AG04449 (cell line): ENCODE data around the gene PROX1.

ENCODE experiments used
- CTCF ChIA-PET: fragments of 350-600 bp; formaldehyde crosslinking; extraction: SDS; loops from one replicate; lab custom pipeline; 2021; ENCODE audit warnings: antibody characterized with exemption; lab: Yijun Ruan, JAX
- POLR2A ChIA-PET: fragments of 400-600, 350-600 bp; formaldehyde crosslinking; extraction: SDS; loops from one replicate; lab custom pipeline; 2020; ENCODE audit warnings: antibody characterized with exemption, inconsistent platforms; lab: Yijun Ruan, JAX
- DNase-seq: peaks from one replicate; pipeline ENCODE4 v3.0.0-alpha.2; 2010; ENCODE audit warnings: low read depth, low spot score
- H3K4me3 ChIP-seq: 2 replicates; pipeline ENCODE4 v1.5.1; 2011; ENCODE audit warnings: low read depth, mild to moderate bottlenecking, control low read depth, low read length
- TF ChIP-seq, protein P1 (sequence below): IDR thresholded peaks from one replicate; pipeline ENCODE4 v1.5.1; 2011; ENCODE audit warnings: mild to moderate bottlenecking, moderate library complexity, low read length, control low read depth, inconsistent platforms; ENCODE audit not compliant: insufficient read depth; ENCODE audit errors: missing control alignments

PROX1 gene

DNA sequence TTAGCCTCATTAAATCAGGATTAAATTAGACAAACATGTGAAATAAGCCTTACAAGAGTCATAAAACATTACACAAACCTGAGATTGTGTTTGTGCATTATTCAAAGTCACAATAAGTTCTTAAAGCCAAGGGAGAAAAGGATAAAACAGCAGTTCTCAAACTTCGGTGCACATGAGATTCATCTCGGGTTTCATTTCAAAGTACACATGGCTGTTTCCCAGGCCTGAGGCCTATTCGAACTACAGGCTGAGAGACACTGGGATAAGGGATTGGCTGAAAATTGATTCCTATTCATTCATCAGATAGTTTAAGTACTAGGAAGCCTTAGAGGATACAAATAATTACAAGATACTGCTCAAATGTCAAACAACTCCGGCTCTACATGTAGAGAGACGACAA, 35.9 kb upstream of the PROX1 start:
- no peak for DNase-seq
- ChIA-PET CTCF (no interaction called here), POLR2A (no interaction called here)
- TF ChIP-seq, protein P1, sequence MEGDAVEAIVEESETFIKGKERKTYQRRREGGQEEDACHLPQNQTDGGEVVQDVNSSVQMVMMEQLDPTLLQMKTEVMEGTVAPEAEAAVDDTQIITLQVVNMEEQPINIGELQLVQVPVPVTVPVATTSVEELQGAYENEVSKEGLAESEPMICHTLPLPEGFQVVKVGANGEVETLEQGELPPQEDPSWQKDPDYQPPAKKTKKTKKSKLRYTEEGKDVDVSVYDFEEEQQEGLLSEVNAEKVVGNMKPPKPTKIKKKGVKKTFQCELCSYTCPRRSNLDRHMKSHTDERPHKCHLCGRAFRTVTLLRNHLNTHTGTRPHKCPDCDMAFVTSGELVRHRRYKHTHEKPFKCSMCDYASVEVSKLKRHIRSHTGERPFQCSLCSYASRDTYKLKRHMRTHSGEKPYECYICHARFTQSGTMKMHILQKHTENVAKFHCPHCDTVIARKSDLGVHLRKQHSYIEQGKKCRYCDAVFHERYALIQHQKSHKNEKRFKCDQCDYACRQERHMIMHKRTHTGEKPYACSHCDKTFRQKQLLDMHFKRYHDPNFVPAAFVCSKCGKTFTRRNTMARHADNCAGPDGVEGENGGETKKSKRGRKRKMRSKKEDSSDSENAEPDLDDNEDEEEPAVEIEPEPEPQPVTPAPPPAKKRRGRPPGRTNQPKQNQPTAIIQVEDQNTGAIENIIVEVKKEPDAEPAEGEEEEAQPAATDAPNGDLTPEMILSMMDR, result no peak
- H3K4me3 ChIP-seq, result no peak overlapping the region

GRCh38 chr1:213953806-213954205, 34.0 kb upstream of the PROX1 start:
- no peak overlapping the region for H3K4me3 ChIP-seq
- ChIA-PET POLR2A (no interaction called here), CTCF (no interaction called here)
- TF ChIP-seq, protein P1, result no peak
- no peak for DNase-seq

DNA sequence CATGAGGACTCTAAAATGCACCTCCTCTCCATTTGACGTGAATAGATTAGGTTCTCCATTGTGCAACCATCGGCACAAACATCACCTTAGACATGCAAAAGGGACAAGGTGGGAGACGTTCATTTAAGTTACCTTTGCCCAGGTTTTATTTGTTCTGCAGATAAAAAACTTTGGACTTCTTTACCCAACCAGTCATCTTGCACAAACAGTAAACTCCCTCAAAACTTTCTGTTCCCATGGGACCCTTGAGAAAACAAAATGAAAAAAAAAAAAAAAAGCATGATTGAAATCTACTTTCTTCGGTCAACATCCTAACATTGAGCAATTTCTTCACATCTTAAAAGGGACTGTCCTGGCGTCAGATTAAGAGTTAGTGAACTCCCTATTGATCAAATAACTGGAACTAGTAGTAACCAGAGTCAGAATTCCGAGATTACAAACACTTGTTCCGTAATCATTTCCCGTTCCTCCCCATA, 31.4 kb upstream of the PROX1 start:
- ChIA-PET CTCF (no interaction called here), POLR2A (no interaction called here)
- H3K4me3 ChIP-seq, result no peak overlapping the region
- TF ChIP-seq, protein P1, result no peak
- no peak for DNase-seq

- ChIA-PET POLR2A (no interaction called here), CTCF (no interaction called here)
- no peak overlapping the region for H3K4me3 ChIP-seq
- DNase-seq, result no peak
- TF ChIP-seq, protein P1, result no peak
These were observed 29.4 kb upstream of the PROX1 start for GRCh38 chr1:213958346-213958745.

DNA sequence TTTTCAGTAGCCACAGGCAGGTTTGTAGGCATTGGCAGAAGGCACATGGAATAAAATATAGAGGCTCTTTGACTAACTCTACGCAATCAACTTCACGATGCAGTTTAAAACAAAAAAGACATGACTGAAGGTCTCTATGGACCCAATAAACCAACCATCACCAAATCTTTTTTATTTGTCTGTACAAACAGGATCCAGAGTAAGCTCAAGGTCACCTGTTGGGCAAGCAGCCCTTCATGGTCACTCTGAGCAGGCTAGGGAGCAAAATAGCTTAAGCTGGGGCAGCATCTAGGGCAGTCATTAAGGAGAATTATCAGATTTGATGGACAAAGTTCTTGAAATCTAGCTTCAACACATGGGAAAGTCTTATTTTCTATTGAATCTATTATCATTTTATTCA, 26.8 kb upstream of the PROX1 start:
- H3K4me3 ChIP-seq, result no peak overlapping the region
- TF ChIP-seq, protein P1, result no peak
- no peak for DNase-seq
- POLR2A ChIA-PET, result no interaction called here
- CTCF ChIA-PET, result no interaction called here

- TF ChIP-seq, protein P1, result no peak
- no peak overlapping the region for H3K4me3 ChIP-seq
- DNase-seq, result no peak
- CTCF ChIA-PET, result no interaction called here
- POLR2A ChIA-PET, result no interaction called here
These were observed 25.3 kb upstream of the PROX1 start for GRCh38 chr1:213962508-213962907.
